Measurements from ENCODE around the gene FCGR2B.
"Not testable (repeated sequence)": the region's sequence is repeated elsewhere in the genome, so short reads cannot be mapped to it uniquely, and the experiment has no call there.

The FCGR2B gene

GRCh38 chr1:161662684-161663339 lies at the start of gene FCGR2B:
Gene FCGR2B (plus strand): TSS chr1:161663143. CDS start chr1:161663242, 99 bp downstream.
- in situ Hi-C loops (cut with MboI; ENCODE audit: low sequenced_read_pairs): not testable (repeated sequence)

- in situ Hi-C loops (cut with MboI; ENCODE audit: low sequenced_read_pairs): not testable (repeated sequence)
These were observed 46.5 kb upstream of the FCGR2B start for GRCh38 chr1:161616417-161616816.

GRCh38 chr1:161618517-161618916 lies 44.4 kb upstream of the FCGR2B start:
- in situ Hi-C loops (cut with MboI; ENCODE audit: low sequenced_read_pairs): not testable (repeated sequence)

GRCh38 chr1:161620399-161620798 lies 42.5 kb upstream of the FCGR2B start:
- in situ Hi-C loops (cut with MboI; ENCODE audit: low sequenced_read_pairs): not testable (repeated sequence)

GRCh38 chr1:161621181-161622000 lies 41.6 kb upstream of the FCGR2B start:
- in situ Hi-C loops (cut with MboI; ENCODE audit: low sequenced_read_pairs): not testable (repeated sequence)

- in situ Hi-C loops (cut with MboI; ENCODE audit: low sequenced_read_pairs): not testable (repeated sequence)
These were observed 40.9 kb upstream of the FCGR2B start for GRCh38 chr1:161622054-161622453.

GRCh38 chr1:161623401-161624051 lies 39.4 kb upstream of the FCGR2B start:
- in situ Hi-C loops (cut with MboI; ENCODE audit: low sequenced_read_pairs): not testable (repeated sequence)

GRCh38 chr1:161624605-161625004 lies 38.3 kb upstream of the FCGR2B start:
- in situ Hi-C loops (cut with MboI; ENCODE audit: low sequenced_read_pairs): not testable (repeated sequence)

GRCh38 chr1:161626445-161627146 lies 36.3 kb upstream of the FCGR2B start:
- in situ Hi-C loops (cut with MboI; ENCODE audit: low sequenced_read_pairs): not testable (repeated sequence)

GRCh38 chr1:161630128-161630742 lies 32.7 kb upstream of the FCGR2B start:
- in situ Hi-C loops (cut with MboI; ENCODE audit: low sequenced_read_pairs): not testable (repeated sequence)

- in situ Hi-C loops (cut with MboI; ENCODE audit: low sequenced_read_pairs): no loop called here
These were observed 31.9 kb upstream of the FCGR2B start, which contains the start of gene FCGR3B for GRCh38 chr1:161631076-161631475. Gene FCGR3B (minus strand): TSS chr1:161631176. CDS start chr1:161631094, 82 bp downstream.

- in situ Hi-C loops (cut with MboI; ENCODE audit: low sequenced_read_pairs): not testable (repeated sequence)
These were observed 27.9 kb upstream of the FCGR2B start for GRCh38 chr1:161634993-161635392.

- in situ Hi-C loops (cut with MboI; ENCODE audit: low sequenced_read_pairs): not testable (repeated sequence)
These were observed 26.7 kb upstream of the FCGR2B start for GRCh38 chr1:161636189-161636782.

GRCh38 chr1:161636976-161637375 lies 26.0 kb upstream of the FCGR2B start:
- in situ Hi-C loops (cut with MboI; ENCODE audit: low sequenced_read_pairs): not testable (repeated sequence)

GRCh38 chr1:161638251-161638993 lies 24.5 kb upstream of the FCGR2B start:
- in situ Hi-C loops (cut with MboI; ENCODE audit: low sequenced_read_pairs): not testable (repeated sequence)

- in situ Hi-C loops (cut with MboI; ENCODE audit: low sequenced_read_pairs): not testable (repeated sequence)
These were observed 23.7 kb upstream of the FCGR2B start for GRCh38 chr1:161639203-161639602.

GRCh38 chr1:161642697-161643096 lies 20.2 kb upstream of the FCGR2B start:
- in situ Hi-C loops (cut with MboI; ENCODE audit: low sequenced_read_pairs): not testable (repeated sequence)

GRCh38 chr1:161643481-161644208 lies 19.3 kb upstream of the FCGR2B start:
- in situ Hi-C loops (cut with MboI; ENCODE audit: low sequenced_read_pairs): not testable (repeated sequence)

GRCh38 chr1:161644855-161645254 lies 18.1 kb upstream of the FCGR2B start:
- in situ Hi-C loops (cut with MboI; ENCODE audit: low sequenced_read_pairs): not testable (repeated sequence)

All from HL-60/S4 treated with phorbol 12-myristate 13-acetate at 8.2 ng/mL for 4 days and 3 days (cell line).